Keratinocyte (primary cell): Measurements from ENCODE around the gene TAS2R40. TPM values are rescaled to one million over a fixed set of nuclear protein-coding genes. Genes with fewer than 3 reads are reported as not detected.

Source experiments
- DNase-seq: peaks from one replicate; pipeline ENCODE4 v3.0.0-alpha.2; 2011; ENCODE audit warnings: low read depth, missing footprints, low spot score
- FAIRE-seq: peaks from 2 replicates; lab custom pipeline; 2011; peaks lifted over from hg19 to GRCh38; lab: Jason Lieb, UNC
- H2AFZ ChIP-seq: 2 replicates; pipeline ENCODE4 v1.6.0; 2012; ENCODE audit warnings: low read length, control low read depth, inconsistent platforms; ENCODE audit not compliant: control insufficient read depth
- H3K27ac ChIP-seq: 2 replicates; pipeline ENCODE4 v1.5.1; 2011; ENCODE audit warnings: low read length; ENCODE audit not compliant: control insufficient read depth, insufficient read depth
- H3K27me3 ChIP-seq: 3 replicates; pipeline ENCODE4 v1.6.0; 2011; ENCODE audit warnings: low read length; ENCODE audit not compliant: control insufficient read depth, insufficient read depth; ENCODE audit errors: extremely low read depth
- H3K36me3 ChIP-seq, 2 experiments: 2 replicates in 1 of 2; 3 replicates in 1 of 2; pipeline ENCODE4 v1.5.1; 2011; ENCODE audit warnings: low read length in 2 of 2, mild to moderate bottlenecking in 1 of 2; ENCODE audit not compliant: control insufficient read depth in 2 of 2, insufficient read depth in 2 of 2; ENCODE audit errors: extremely low read depth in 1 of 2
- H3K4me1 ChIP-seq: 3 replicates; pipeline ENCODE4 v1.5.1; 2011; ENCODE audit warnings: low read length; ENCODE audit not compliant: control insufficient read depth, insufficient read depth; ENCODE audit errors: extremely low read depth
- H3K4me2 ChIP-seq: 3 replicates; pipeline ENCODE4 v1.6.0; 2011; ENCODE audit warnings: low read depth, low read length; ENCODE audit not compliant: control insufficient read depth, insufficient read depth; ENCODE audit errors: extremely low read depth
- H3K4me3 ChIP-seq, 3 experiments: fragments of 200-600 bp in 1 of 3; sonication (generic) in 1 of 3; 2 replicates in 2 of 3; 3 replicates in 1 of 3; pipeline ENCODE4 v1.5.1; 2011 to 2016; ENCODE audit warnings: low read length in 3 of 3, mild to moderate bottlenecking in 3 of 3, control low read depth in 2 of 3, inconsistent platforms in 1 of 3, low read depth in 1 of 3, mixed read lengths in 1 of 3, mixed run types in 1 of 3, moderate library complexity in 1 of 3; ENCODE audit not compliant: control insufficient read depth in 2 of 3, insufficient read depth in 2 of 3; ENCODE audit errors: extremely low read depth in 1 of 3
- H3K79me2 ChIP-seq: 2 replicates; pipeline ENCODE4 v1.6.0; 2012; ENCODE audit warnings: low read length; ENCODE audit not compliant: control insufficient read depth, insufficient read depth
- H3K9ac ChIP-seq: 3 replicates; pipeline ENCODE4 v1.6.0; 2011; ENCODE audit warnings: low read length; ENCODE audit not compliant: control insufficient read depth, insufficient read depth; ENCODE audit errors: extremely low read depth
- H3K9me1 ChIP-seq: 3 replicates; pipeline ENCODE4 v1.6.0; 2011; ENCODE audit warnings: low read length; ENCODE audit not compliant: control insufficient read depth, insufficient read depth; ENCODE audit errors: extremely low read depth
- H3K9me3 ChIP-seq: 2 replicates; pipeline ENCODE4 v1.5.1; 2012; ENCODE audit warnings: low read depth, low read length; ENCODE audit not compliant: control insufficient read depth
- H4K20me1 ChIP-seq: 3 replicates; pipeline ENCODE4 v1.6.0; 2011; ENCODE audit warnings: low read length; ENCODE audit not compliant: control insufficient read depth, insufficient read depth; ENCODE audit errors: extremely low read depth
- EZH2 ChIP-seq: IDR thresholded peaks from one replicate; pipeline ENCODE4 v1.6.1; 2012; ENCODE audit warnings: inconsistent platforms, mild to moderate bottlenecking, low read length, moderate library complexity
- dilution Hi-C: fragments of 300-500 bp; cut with MboI; formaldehyde crosslinking; loops from one replicate; pipeline ENCODE4 v1.7.0; 2020; ENCODE audit warnings: low sequenced_read_pairs; ENCODE audit not compliant: extremely low pct_ligation_motif_present
- polyA plus RNA-seq, 5 experiments: library from polyadenylated mRNA; depleted of rRNA in 3 of 5; stranded (reverse) in 3 of 5; stranded (forward) in 1 of 5; unstranded in 1 of 5; fragments of >200 nt; gene quantifications; 1 replicate in 1 of 5; 2 replicates in 3 of 5; 3 replicates in 1 of 5; pipeline versions ENCODE4 v1.2.1 to v1.2.3, GENCODE V29; 2011 to 2012; ENCODE audit warnings: missing spikeins in 2 of 5, low read depth in 1 of 5, low replicate concordance in 1 of 5
- TF ChIP-seq, protein P1 (sequence below), 3 experiments: IDR thresholded peaks in 1 of 3; conservative IDR thresholded peaks in 1 of 3; optimal IDR thresholded peaks in 1 of 3; 2 replicates in 2 of 3; 3 replicates in 1 of 3; pipeline versions ENCODE3 to v1.5.1; 2011; ENCODE audit warnings: low read length in 3 of 3, mild to moderate bottlenecking in 3 of 3, moderate library complexity in 2 of 3, control low read depth in 1 of 3, inconsistent platforms in 1 of 3; ENCODE audit not compliant: insufficient read depth in 2 of 3; ENCODE audit errors: extremely low read depth in 1 of 3

TAS2R40 gene
- polyA plus RNA-seq, 1 donor (not counting 4 experiments of a cell fraction or from before 2014, with no cell fraction given), result not detected

DNA sequence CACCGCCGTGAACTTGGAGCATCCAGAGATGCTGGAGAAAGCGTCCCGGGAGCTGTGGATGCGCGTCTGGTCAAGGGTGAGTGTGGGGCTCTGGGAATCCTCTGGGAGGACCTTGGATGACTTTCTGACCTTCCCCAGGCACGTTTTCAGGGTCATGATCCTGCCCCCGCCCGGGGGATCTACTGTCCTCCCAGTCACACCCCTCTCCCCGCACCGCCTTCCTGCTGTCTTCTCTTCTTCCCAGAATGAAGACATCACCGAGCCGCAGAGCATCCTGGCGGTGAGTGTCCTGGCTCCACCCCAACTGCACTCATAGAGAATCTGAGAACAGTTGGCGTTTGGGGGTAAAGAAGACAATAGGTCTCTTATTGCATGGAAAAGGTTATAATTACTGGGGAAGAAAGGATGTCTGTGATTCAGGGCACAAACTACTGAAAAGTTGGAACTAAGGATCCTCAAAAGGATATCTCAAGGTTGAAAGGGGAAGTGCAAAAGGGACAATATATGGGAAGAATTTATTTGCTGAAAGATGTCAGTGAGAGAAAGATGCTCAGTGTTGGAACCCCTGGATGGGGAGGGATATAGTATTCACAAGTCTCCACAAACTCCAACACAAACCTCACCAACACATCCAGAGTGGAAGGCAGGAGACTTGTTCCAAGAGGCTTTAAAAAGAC lies 43.3 kb downstream of the TAS2R40 start:
- FAIRE-seq (no peak), DNase-seq (no peak)
- peaks cover 3% of the 10 kb centered on the region for H3K4me1 ChIP-seq
- no peaks in the 10 kb centered on the region for H3K9me3 ChIP-seq
- H2AFZ ChIP-seq, result no peak overlapping the region
- no peak overlapping the region for H3K4me2 ChIP-seq
- H3K36me3 ChIP-seq, result peaks cover 15 to 23% of the 10 kb centered on the region in 2 experiments
- TF ChIP-seq, protein P1, sequence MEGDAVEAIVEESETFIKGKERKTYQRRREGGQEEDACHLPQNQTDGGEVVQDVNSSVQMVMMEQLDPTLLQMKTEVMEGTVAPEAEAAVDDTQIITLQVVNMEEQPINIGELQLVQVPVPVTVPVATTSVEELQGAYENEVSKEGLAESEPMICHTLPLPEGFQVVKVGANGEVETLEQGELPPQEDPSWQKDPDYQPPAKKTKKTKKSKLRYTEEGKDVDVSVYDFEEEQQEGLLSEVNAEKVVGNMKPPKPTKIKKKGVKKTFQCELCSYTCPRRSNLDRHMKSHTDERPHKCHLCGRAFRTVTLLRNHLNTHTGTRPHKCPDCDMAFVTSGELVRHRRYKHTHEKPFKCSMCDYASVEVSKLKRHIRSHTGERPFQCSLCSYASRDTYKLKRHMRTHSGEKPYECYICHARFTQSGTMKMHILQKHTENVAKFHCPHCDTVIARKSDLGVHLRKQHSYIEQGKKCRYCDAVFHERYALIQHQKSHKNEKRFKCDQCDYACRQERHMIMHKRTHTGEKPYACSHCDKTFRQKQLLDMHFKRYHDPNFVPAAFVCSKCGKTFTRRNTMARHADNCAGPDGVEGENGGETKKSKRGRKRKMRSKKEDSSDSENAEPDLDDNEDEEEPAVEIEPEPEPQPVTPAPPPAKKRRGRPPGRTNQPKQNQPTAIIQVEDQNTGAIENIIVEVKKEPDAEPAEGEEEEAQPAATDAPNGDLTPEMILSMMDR (optimal IDR thresholded peaks at IDR 0.05 in 1 of 3, IDR thresholded peaks at IDR 0.05 in 1 of 3, conservative IDR thresholded peaks at IDR 0.05 in 1 of 3; ENCODE audit: extremely low read depth in 1 of 3, insufficient read depth in 2 of 3, low read length in 3 of 3), result no peak
- no peak for TF ChIP-seq EZH2
- H3K79me2 ChIP-seq, result peaks cover 20% of the 10 kb centered on the region
- no peaks in the 10 kb centered on the region for H3K27me3 ChIP-seq
- dilution Hi-C loops, result no loop called here
- H4K20me1 ChIP-seq, result no peaks in the 10 kb centered on the region
- H3K9me1 ChIP-seq, result peaks cover 2% of the 10 kb centered on the region
- H3K4me3 ChIP-seq, result no peak overlapping the region
- no peak overlapping the region for H3K9ac ChIP-seq
- no peak overlapping the region for H3K27ac ChIP-seq

DNA sequence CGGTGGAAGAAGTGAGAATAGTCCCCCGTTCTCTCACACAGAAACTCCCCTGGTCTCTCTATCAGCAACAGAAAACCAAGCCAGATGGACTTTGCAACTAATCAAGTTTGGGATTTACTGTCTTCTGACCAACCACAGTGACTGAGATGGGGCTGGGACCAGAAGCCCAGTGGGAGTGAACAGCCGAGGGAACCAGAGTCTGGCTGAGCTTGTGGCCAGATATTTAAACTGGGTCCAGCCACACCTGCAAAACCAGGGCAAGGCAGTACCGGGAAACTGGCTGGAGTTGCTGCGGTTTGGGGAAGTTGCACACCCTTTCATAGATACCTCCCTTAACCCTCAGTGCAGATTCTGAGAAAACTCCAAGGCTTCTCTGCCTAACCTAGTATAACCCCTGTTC lies 47.4 kb downstream of the TAS2R40 start:
- no peak overlapping the region for H3K27ac ChIP-seq
- no peak overlapping the region for H2AFZ ChIP-seq
- H3K9me1 ChIP-seq, result peaks cover 2% of the 10 kb centered on the region
- no peaks in the 10 kb centered on the region for H3K27me3 ChIP-seq
- H4K20me1 ChIP-seq, result no peaks in the 10 kb centered on the region
- no peak overlapping the region for H3K4me3 ChIP-seq
- H3K36me3 ChIP-seq, result peaks cover 15 to 23% of the 10 kb centered on the region in 2 experiments
- H3K79me2 ChIP-seq, result peaks cover 11% of the 10 kb centered on the region
- H3K9me3 ChIP-seq, result no peaks in the 10 kb centered on the region
- FAIRE-seq (no peak), DNase-seq (no peak)
- no peak overlapping the region for H3K9ac ChIP-seq
- dilution Hi-C loops, result no loop called here
- no peak for TF ChIP-seq EZH2
- TF ChIP-seq, protein P1 (optimal IDR thresholded peaks at IDR 0.05 in 1 of 3, IDR thresholded peaks at IDR 0.05 in 1 of 3, conservative IDR thresholded peaks at IDR 0.05 in 1 of 3; ENCODE audit: extremely low read depth in 1 of 3, insufficient read depth in 2 of 3, low read length in 3 of 3), result no peak
- H3K4me1 ChIP-seq, result peaks cover 3% of the 10 kb centered on the region
- H3K4me2 ChIP-seq, result no peak overlapping the region
